ENCODE measurements around the gene RTP2. TPM values are rescaled to one million over a fixed set of nuclear protein-coding genes. Genes with fewer than 3 reads are reported as not detected.

RTP2 gene
- total RNA-seq, 1 experiment from 2014 or later = not detected

DNA sequence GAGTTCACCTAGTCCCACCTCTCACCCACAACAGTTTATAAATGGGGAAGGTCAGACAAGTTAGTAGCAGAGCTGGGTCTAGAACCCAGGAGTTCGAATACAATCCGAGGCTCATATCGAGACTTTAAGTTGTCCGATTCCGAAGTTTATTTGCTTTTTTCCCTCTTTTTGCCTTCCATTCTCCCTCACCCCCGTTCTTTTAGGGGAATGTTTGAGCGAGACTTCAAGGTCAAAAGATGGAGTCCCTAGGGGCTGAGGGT is 35.6 kb upstream of the RTP2 start:
- H3K79me2 ChIP-seq (ENCODE audit: insufficient read depth, low read length) = no peaks in the 10 kb centered on the region
- RAD21 ChIA-PET (ENCODE audit: low non-redundant PET in 1 of 2, low total read pairs in 2 of 2, uncharacterized antibody in 2 of 2, unreplicated experiment in 2 of 2) = interaction anchor here in 1 of 2 experiments (1.1 to 1.4 kb wide), 2 partner anchors 12 to 1217 kb away, joined by 3 to 5 read pairs; no protein-coding TSS in a partner anchor
- peak overlapping the region; percentile 62 to 85 for H3K4me3 ChIP-seq (replicated peaks in 1 of 2; ENCODE audit: low read depth in 1 of 2, low read length in 2 of 2)
- no peak for TF ChIP-seq MAX (IDR thresholded peaks at IDR 0.05)
- TF ChIP-seq FOSL1 (IDR thresholded peaks at IDR 0.05; ENCODE audit: low read depth) = no peak
- no peak for TF ChIP-seq CBX3 (IDR thresholded peaks at IDR 0.05; ENCODE audit: low read depth)
- TF ChIP-seq TCF7L2 (IDR thresholded peaks at IDR 0.05; ENCODE audit: borderline replicate concordance, extremely low read depth, insufficient read depth, insufficient read length) = no peak
- TF ChIP-seq, protein P1, sequence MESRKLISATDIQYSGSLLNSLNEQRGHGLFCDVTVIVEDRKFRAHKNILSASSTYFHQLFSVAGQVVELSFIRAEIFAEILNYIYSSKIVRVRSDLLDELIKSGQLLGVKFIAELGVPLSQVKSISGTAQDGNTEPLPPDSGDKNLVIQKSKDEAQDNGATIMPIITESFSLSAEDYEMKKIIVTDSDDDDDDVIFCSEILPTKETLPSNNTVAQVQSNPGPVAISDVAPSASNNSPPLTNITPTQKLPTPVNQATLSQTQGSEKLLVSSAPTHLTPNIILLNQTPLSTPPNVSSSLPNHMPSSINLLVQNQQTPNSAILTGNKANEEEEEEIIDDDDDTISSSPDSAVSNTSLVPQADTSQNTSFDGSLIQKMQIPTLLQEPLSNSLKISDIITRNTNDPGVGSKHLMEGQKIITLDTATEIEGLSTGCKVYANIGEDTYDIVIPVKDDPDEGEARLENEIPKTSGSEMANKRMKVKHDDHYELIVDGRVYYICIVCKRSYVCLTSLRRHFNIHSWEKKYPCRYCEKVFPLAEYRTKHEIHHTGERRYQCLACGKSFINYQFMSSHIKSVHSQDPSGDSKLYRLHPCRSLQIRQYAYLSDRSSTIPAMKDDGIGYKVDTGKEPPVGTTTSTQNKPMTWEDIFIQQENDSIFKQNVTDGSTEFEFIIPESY (IDR thresholded peaks at IDR 0.05; ENCODE audit: extremely low read depth, insufficient replicate concordance, low read length) = no peak
- TF ChIP-seq RAD21 (IDR thresholded peaks at IDR 0.05; ENCODE audit: low read depth) = no peak
- TF ChIP-seq ELF1 (IDR thresholded peaks at IDR 0.05; ENCODE audit: borderline replicate concordance, low read depth) = no peak
- no peak for TF ChIP-seq EGR1 (IDR thresholded peaks at IDR 0.05; ENCODE audit: low read depth)
- no peak for TF ChIP-seq SP1 (IDR thresholded peaks at IDR 0.05; ENCODE audit: low read depth)
- no peak for TF ChIP-seq CEBPB (IDR thresholded peaks at IDR 0.05; ENCODE audit: low read depth)
- no peak for TF ChIP-seq ZNF274 (IDR thresholded peaks at IDR 0.05; ENCODE audit: low read depth, low read length)
- BruUV-seq (replicated peaks) = no TSS peak
- H3K27ac ChIP-seq (ENCODE audit: low read depth, low read length) = peak overlapping the region; percentile 44
- no peak for ATAC-seq
- H4K20me1 ChIP-seq (ENCODE audit: insufficient read depth) = no peaks in the 10 kb centered on the region
- H3K36me3 ChIP-seq (ENCODE audit: control insufficient read depth in 1 of 2, insufficient read depth in 2 of 2, low read length in 2 of 2) = no peaks in the 10 kb centered on the region
- no peaks in the 10 kb centered on the region for H3K9me2 ChIP-seq (ENCODE audit: insufficient read depth)
- CTCF ChIA-PET = interaction anchor here (1.0 to 4.2 kb wide), 9 partner anchors 11 to 1496 kb away, joined by 3 to 260 read pairs (median 5); no protein-coding TSS in a partner anchor
- H3K4me1 ChIP-seq (ENCODE audit: control insufficient read depth in 1 of 2, insufficient read depth in 2 of 2, low read length in 2 of 2) = peaks cover 27 to 63% of the 10 kb centered on the region in 2 experiments
- POLR2A ChIA-PET = interaction anchor here (1.3 kb wide), 1 partner anchor 12 kb away, joined by 5 read pairs; no protein-coding TSS in a partner anchor
- H3K4me2 ChIP-seq (ENCODE audit: low read length) = peak overlapping the region; percentile 97
- no peaks in the 10 kb centered on the region for H3K27me3 ChIP-seq (ENCODE audit: insufficient read depth, low read length)
- no peak for DNase-seq (ENCODE audit: low read depth, low spot score)
- H2AFZ ChIP-seq (ENCODE audit: low read depth, low read length, poor library complexity, severe bottlenecking) = peak overlapping the region; percentile 66
- H3K9me3 ChIP-seq (ENCODE audit: control insufficient read depth in 1 of 2, insufficient read depth in 1 of 2, low read depth in 1 of 2, low read length in 2 of 2) = no peaks in the 10 kb centered on the region
- peak overlapping the region; percentile 71 for H3K9ac ChIP-seq (ENCODE audit: low read length)
- intact Hi-C loops (cut with micrococcal nuclease) = loop anchor here (1.0 to 2.0 kb wide), 3 partner anchors 1303 to 1495 kb away; no protein-coding TSS in a partner anchor
